Kidney capillary endothelial cell (primary cell): ENCODE measurements around the gene SERPINB4.
"Not testable (repeated sequence)": the region's sequence is repeated elsewhere in the genome, so short reads cannot be mapped to it uniquely, and the experiment has no call there.

Experiments
- DNase-seq: peaks from one replicate; pipeline ENCODE4 v3.0.0-alpha.2; 2018; ENCODE audit warnings: low spot score

SERPINB4 gene

GRCh38 chr18:63644142-63644541 lies at the start of gene SERPINB4:
Gene SERPINB4, minus strand, starts transcription at chr18:63644256. Its CDS starts 679 bp downstream, at chr18:63643577.
- not testable (repeated sequence) for DNase-seq

GRCh38 chr18:63689064-63689463 lies 45.0 kb upstream of the SERPINB4 start:
- DNase-seq = no peak

DNA sequence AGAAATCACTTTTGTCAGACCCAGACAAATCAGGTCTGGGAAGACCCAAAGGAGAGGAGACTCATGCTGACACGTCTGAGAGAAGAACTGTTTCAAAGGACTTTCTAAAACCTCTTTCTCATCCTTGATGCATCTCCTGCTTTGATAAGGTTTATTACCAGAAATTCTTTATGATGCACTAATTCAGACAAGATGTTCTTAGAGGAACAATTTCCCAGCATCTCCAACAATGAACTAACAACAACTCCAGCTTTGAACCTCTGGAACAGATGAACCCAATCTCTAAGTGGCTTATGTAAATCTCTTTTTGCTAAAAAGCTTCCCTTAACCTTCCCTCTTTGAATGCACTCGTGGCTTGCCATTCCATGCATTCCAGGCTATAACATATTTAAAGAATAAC lies 42.8 kb upstream of the SERPINB4 start:
- no peak for DNase-seq

DNA sequence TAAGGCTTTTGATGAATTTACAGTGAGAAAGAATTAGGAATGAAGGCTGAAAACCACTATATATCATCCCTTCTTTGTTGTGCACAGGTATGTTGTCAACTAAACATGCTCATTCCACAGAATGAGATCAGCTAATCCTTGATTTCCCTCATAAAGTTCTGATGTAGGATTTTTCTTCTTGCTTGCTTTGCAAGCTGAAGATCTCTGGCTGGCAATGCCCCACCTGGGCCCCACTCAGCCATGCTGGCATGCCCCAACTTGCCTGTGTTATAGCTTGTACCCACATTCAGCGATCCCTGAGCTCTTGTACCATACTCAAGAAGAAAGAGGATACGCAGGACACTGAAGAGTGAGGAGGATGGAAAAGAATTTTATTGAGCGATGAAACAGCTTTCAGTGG lies 40.7 kb upstream of the SERPINB4 start:
- DNase-seq = no peak

GRCh38 chr18:63683890-63684289 lies 39.8 kb upstream of the SERPINB4 start:
- DNase-seq = no peak

DNA sequence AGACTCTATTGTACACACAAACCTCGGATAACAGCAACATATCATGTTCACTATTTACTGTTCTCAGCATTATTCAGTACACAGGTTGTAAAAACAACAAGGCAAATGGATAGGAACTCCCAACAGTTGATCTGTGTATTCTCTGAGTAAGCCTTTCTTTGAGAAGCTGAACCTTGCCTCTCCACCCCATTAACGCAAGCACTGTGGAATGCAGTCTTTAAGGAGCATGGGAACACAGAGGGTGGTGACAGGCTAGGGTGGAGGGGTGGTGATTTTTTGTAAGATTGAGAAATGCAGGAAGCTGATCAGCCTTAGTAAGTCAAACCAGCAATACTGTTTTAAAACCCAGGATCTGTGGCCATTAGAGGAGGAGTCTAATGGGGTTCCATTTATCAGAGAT lies 39.1 kb upstream of the SERPINB4 start:
- DNase-seq = no peak

DNA sequence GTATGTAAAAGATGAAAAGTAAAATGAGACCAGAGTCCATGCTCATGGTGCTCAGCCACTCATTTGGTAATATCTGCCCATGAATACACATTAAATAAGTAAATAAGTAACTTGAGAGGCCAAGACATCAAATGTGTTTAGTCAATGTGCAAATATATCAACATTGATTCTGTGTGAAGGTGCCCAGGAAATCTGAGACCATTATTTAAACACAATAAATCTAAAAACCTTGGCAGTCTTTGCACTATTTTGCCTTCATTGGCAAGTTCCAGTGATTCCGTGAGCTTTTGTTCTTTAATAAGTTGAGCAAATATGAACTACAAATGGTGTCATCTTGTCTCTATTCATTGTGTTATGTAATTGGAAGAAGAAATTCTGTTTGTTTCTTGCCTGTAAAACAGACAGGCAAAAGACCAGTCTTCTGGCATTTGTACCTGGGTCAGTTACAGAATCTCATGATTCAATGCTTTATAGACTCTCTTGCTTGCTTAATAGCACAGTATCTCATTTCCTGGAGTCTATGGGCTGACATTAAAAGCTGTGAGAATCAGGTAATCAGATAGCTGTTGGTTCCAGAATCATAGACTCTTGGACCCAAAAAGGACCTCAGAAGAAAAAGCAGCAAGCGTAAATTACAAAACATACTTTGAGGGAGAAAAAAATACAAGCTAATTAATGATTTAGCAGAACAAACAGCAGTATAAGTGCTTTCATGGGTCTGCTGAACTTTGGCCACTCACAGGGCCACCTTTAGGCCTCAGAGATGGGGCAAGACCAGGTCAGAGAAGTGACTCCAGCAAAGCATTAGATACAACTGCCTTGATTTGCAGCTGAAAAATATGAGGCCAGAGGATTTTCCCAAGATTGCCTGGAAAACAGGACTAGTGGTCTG lies 37.6 kb upstream of the SERPINB4 start:
- DNase-seq = no peak

DNA sequence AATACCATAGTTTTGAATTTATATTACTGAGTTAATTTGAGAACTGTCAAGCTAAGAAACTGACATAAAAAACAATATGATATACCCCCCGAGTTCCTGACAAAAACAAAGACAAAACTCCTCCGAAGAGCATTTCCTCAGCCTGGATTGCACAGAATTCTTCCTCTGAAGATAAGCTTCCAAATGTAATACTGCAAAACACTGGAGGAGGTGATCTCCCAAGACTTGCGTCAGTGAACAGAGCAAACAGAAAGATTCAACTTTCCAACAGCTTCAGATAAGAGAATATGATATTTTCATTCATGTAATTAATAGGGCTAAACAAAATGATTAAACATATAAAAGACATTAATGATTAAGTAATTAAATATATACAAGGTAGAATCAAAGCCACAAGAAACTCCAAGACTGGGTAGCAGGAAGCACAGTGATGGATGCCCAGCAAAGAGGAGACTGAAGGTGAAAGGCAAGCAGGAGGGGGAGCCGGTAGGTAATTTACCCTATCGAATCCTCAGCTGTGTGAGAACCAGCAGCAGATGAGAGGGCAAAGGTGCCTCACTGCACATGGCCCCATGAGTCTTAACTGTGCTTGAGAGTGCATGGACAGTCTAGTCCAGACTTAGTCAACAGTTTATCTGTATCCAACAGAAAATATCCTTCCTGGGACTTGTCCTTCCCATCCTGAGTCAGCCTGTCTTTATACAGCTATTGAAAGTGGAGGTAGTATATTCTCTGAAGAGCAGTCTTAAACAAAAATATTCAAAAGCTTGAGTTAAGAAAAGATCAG lies 36.0 kb upstream of the SERPINB4 start:
- DNase-seq = no peak

DNA sequence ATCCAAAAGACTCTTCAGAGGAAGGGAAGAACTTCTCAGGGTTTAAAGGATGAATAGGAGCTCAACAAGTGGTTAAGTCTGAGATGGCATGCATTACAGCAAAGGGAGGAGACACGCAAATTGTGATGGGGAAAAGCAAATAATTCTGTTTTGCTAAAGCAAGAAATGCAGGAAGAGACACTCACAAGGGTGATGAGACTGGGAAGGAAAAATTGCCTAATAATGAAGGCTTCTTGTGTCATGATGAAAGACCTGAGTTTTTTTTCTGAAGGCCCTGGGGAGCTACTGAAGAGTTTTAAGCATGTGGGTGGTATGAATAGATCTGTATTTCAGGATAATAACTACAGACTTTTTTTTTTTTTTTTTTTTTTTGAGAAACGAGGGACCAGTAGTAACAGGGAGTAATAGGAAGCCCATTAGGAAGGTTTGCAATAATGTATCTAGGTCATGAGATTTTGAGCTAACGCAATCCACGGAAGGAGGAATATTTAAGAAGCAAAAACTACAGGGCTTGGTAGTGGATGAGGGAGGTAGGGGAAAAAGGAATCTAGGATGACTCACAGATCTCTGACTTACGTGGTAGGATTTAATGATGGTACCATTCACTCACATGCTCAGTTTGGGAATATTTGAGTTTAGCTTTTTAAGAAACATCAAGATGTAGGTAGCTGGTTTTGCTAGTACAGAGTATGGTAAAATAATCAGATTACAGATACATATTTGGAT lies 33.6 kb upstream of the SERPINB4 start:
- DNase-seq = no peak

- no peak for DNase-seq
These were observed 32.7 kb upstream of the SERPINB4 start for GRCh38 chr18:63676526-63677323.

GRCh38 chr18:63664571-63664970 lies 20.5 kb upstream of the SERPINB4 start:
- no peak for DNase-seq

DNA sequence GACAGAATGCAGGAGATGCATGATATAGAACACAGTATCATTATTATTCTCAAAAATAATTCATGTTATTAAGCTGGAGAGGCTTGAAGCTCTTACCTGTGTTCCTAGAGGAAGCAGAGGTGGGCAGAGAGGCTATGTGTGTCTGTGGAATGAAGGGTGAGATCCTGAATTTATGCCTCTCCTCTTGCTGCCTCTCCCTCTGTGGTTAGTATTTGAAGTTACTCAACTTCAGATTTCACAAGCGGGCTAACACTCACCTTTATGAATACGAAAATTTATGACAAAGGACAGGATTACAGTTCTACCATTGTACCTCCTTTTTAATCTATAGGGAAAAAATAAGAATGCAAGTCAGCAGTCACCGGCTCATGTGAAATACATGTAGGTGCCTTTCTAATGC lies 17.7 kb upstream of the SERPINB4 start, which contains the start of gene SERPINB3:
Gene SERPINB3, minus strand, starts transcription at position 144 of the 400 bp plus-strand sequence. CDS start 677 bp downstream, outside the sequence.
- DNase-seq = not testable (repeated sequence)

DNA sequence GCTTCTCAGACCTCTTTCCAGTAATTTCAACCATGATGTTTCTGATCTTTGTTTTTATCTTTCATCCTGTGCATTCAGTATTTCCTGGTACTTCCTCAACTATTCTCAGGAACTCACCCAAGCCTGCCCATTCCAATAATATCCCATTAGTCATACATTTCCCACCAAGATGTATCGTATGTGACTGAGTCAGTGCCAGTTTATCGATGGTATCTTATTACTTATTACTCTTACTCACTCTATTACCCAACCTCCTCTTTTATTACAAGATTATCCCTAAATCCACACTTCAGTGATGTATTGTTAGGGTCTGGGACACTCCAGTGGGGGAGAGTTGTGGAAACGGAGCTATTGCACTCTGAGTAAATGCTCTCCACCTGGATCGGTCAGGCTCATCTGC lies 14.9 kb upstream of the SERPINB4 start:
- DNase-seq = not testable (repeated sequence)

GRCh38 chr18:63650271-63650670 lies 6.2 kb upstream of the SERPINB4 start:
- DNase-seq = not testable (repeated sequence)

- DNase-seq = no peak
These were observed 4.2 kb upstream of the SERPINB4 start for GRCh38 chr18:63648241-63648640.

DNA sequence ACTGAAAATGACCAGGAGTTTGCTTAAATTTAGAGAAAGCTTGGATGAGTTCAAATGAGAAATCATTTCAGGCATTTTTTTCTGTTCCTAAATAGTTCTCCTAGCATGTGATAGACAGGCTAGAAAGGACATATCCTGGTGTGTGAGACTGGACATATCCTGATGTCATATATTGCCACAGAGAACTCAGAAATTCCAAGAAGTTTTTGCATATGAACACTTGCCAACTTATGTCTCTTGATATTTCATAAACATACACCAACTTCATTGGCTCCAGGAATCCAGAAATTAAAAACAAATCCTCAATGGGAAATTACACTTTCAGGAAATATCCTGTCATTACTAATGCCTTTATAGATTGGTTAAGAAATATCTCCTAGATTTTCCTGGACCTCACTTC lies 2.9 kb upstream of the SERPINB4 start:
- DNase-seq = no peak

DNA sequence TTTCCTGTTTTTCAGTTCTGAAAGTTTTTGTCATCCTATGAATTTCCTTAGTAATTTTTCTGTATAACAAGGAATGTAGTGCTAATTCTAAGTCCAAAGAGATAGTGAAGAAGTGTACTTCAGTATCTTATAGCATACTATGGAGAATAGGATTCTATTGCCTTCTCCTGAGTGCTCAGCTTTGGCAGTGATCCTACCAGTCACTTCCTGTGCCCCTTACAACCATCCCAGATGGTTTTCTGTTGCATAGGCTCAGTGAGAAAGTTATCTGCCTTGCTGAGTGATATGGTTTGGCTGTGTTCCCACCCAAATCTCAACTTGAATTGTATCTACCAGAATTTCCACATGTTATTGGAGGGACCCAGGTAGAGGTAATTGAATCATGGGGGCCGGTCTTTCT lies 638 bp upstream of the SERPINB4 start:
- not testable (repeated sequence) for DNase-seq

GRCh38 chr18:63642668-63643356 lies 1.2 kb downstream of the SERPINB4 start:
- DNase-seq = not testable (repeated sequence)

- DNase-seq = not testable (repeated sequence)
These were observed 2.8 kb downstream of the SERPINB4 start for GRCh38 chr18:63641157-63641680.

- DNase-seq = no peak
These were observed 6.4 kb downstream of the SERPINB4 start for GRCh38 chr18:63637703-63638102.
